HG02798 (cell line): ENCODE results near the gene RTL9.
"Not testable (repeated sequence)": the region's sequence is repeated elsewhere in the genome, so short reads cannot be mapped to it uniquely, and the experiment has no call there.

Experiments used
- ATAC-seq: cut with Tn5 transposase; IDR thresholded peaks from one replicate; pipeline ENCODE4 v1.9.1; 2021; ENCODE audit warnings: mild to moderate bottlenecking; ENCODE audit not compliant: unreplicated experiment, poor library complexity

RTL9 gene

DNA sequence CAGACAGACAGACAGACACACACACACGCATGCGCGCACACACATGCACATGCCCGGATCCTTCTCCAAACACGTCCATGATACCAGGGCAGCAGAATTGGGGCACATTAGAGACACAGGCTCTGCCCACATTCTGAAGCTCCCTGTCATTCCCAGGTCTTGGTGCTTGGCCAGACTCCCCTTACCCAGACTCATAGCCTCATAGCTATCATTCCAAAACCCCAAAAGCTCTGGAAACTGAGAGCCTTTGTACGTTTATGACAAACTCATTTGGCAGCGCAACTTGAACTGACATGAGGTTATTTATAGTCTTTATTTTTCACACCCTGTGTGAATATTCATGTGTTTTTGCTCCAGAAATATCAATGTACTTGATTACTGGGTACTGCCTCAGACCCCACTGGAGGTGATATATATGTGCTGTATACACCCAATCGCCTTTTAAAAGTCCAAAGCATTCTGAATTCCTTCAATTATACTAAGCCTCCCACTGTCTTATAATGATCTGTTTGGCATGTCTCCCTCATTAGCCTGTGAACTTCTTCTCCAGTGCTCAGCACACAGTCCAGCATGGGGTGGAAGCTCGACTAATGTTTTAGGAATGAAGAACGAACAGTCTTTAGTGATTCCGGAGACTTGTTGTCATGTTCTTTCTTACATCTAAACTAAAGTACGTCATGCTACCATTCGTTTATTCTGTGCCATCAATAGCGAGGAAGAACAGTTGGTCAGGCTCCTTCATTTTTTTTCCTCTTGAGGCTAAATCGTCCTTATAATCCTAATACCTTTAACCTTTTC is 45.0 kb downstream of the RTL9 start:
- no peak for ATAC-seq

DNA sequence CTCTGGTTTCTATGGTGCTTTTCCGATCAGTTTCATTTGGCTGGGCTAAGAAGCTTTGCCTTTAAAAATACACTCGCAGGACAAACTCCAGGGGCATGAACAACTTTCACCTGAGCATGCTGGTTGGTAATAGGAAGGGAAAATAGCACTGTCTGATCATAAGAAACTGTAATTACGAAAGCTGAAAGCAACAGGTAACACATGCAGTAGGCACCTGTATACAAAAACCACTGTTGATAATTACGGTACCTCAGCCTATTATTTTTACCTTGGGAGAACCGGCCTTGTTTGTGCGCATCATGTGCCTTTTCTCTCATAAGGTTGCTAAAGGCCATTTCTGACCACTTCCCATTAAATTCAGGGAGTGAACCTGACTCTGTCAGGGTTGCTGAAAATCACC is 45.7 kb downstream of the RTL9 start:
- no peak for ATAC-seq

DNA sequence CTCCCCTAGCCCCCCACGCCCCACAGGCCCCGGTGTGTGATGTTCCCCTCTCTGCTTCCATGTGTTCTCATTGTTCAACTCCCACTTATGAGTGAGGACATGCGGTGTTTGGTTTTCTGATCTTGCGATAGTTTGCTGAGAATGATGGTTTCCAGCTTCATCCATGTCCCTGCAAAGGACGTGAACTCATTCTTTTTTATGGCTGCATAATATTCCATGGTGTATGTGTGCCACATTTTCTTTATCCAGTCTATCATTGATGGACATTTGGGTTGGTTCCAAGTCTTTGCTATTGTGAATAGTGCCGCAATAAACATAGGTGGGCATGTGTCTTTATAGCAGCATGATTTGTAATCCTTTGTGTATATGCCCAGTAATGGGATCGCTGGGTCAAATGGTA is 47.6 kb downstream of the RTL9 start:
- ATAC-seq, result not testable (repeated sequence)

DNA sequence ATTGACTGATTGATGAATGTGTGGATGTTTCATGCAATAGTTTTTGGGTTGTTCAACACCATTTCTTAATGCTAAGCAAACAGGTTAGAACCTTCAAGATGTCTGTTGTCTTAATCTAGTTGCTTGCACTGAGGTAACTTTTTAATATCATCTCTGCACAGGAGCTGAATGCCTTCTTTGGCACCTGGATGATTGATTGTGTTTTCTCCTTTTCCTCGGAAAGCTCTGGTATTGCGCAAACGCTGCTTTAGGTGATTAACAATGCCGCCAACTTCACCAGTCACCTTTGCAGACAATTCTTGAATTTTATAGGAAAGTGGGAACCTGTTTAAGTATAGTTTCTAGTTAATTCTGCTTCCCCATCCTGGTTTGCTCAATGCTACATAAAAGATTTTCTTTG is 48.2 kb downstream of the RTL9 start:
- no peak for ATAC-seq

DNA sequence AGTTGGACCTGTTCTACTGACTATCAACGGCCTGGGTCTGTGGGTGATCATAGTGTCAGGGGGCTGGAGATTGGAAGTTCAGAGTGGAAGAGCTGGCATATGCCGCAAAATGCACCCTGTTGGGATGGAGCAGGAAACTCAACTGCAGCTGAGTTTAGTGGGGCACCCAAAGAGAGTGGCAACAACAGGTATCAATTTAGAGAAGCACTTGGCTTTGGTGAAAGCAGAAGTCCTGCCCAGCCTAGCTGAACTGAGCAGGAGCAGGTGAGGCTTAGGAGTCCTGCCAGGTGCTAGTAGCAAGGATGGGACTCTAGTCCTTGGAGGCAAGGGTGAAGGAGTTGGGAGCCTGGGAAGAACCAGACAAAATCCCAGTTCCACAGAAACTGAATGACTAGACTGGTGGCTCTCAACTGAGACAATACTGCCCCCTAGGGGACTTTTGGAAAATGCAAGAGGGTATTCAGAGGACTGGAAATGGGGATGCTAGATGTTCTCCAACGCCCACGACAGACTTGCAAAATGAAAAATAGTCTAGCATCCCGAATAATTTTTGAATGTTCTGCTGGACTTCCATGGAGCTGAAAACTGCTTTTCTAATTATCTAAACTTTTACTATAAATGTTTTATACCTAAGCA is 49.4 kb downstream of the RTL9 start:
- ATAC-seq, result no peak
